Astrocyte of the cerebellum (primary cell): ENCODE data around the gene LIPH.

Experiments
- DNase-seq: peaks from one replicate; pipeline ENCODE4 v3.0.0-alpha.2; 2011; ENCODE audit warnings: low read depth
- H3K4me3 ChIP-seq: 2 replicates; pipeline ENCODE4 v1.5.1; 2011; ENCODE audit warnings: mild to moderate bottlenecking, low read depth, low read length, moderate library complexity
- in situ Hi-C: cut with HindIII; loops from 2 replicates; pipeline ENCODE4 v1.10.0; 2017; ENCODE audit warnings: low sequenced_read_pairs
- TF ChIP-seq, protein P1 (sequence below): IDR thresholded peaks from 2 replicates; pipeline ENCODE4 v1.5.1; 2012; ENCODE audit warnings: low read length, low read depth, moderate library complexity, mild to moderate bottlenecking; ENCODE audit errors: missing control alignments

LIPH gene

DNA sequence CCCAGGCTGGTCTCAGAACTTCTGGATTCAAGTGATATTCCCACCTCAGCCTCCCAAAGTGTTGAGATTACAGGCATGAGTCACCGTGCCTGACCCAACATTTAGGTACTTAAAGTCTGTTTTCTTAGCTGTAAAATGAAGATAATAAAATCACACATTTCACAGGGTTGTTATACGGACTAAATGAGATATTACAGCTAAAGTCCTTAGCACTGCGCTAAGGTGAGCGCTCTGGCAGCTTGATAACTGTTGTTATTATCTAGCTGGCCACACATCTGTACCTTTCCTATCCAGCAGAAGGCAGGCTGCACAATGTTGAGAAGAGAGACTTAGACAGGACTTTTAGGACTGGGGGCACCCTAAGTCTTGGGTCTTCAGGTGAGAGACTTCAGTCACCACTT is 2.7 kb upstream of the LIPH start:
- in situ Hi-C loops, result no loop called here
- H3K4me3 ChIP-seq, result no peak overlapping the region
- DNase-seq, result no peak
- TF ChIP-seq, protein P1, sequence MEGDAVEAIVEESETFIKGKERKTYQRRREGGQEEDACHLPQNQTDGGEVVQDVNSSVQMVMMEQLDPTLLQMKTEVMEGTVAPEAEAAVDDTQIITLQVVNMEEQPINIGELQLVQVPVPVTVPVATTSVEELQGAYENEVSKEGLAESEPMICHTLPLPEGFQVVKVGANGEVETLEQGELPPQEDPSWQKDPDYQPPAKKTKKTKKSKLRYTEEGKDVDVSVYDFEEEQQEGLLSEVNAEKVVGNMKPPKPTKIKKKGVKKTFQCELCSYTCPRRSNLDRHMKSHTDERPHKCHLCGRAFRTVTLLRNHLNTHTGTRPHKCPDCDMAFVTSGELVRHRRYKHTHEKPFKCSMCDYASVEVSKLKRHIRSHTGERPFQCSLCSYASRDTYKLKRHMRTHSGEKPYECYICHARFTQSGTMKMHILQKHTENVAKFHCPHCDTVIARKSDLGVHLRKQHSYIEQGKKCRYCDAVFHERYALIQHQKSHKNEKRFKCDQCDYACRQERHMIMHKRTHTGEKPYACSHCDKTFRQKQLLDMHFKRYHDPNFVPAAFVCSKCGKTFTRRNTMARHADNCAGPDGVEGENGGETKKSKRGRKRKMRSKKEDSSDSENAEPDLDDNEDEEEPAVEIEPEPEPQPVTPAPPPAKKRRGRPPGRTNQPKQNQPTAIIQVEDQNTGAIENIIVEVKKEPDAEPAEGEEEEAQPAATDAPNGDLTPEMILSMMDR, result no peak

DNA sequence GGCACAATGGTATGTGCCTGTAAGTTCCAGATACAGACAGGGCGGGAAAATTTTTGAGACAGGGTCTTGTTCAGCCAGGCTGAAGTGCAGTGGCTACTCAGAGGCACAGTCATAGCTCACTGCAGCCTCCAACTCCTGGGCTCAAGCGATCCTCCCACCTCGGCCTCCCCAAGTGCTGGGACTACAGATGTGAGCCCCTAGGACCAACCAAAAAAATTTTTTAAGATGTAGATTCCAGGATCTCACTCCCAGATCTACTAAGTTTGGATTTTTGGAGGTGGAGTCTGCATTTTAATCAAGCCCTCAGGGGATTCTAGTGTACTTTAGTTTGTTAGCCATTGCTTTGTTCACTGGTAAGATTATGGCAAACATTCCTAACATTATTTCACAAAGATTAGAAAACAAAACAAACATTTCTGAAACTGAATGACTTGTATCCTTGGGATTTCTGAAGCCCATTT is 2.7 kb downstream of the LIPH start:
- TF ChIP-seq, protein P1, result no peak
- in situ Hi-C loops, result no loop called here
- no peak overlapping the region for H3K4me3 ChIP-seq
- DNase-seq, result no peak

DNA sequence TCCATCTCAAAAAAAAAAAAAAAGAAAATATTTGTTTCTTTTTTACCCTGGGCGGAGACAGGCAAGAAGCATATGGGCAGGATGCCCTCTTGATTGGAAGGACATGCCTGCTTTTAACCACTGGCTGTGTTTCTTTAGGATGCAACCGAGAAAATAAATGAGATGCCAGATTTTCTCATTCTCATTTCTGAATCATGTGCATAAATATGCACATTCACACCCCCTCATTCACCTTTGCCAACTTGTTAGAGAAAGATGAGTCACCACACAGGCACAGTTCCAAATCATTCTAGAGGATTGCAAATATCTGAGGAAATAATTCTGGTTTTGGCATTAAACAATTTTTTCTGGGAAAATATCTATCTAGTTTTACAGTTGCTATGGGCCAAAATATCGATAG is 3.3 kb downstream of the LIPH start:
- no peak overlapping the region for H3K4me3 ChIP-seq
- TF ChIP-seq, protein P1, result no peak
- in situ Hi-C loops, result no loop called here
- peak; percentile 99 for DNase-seq

DNA sequence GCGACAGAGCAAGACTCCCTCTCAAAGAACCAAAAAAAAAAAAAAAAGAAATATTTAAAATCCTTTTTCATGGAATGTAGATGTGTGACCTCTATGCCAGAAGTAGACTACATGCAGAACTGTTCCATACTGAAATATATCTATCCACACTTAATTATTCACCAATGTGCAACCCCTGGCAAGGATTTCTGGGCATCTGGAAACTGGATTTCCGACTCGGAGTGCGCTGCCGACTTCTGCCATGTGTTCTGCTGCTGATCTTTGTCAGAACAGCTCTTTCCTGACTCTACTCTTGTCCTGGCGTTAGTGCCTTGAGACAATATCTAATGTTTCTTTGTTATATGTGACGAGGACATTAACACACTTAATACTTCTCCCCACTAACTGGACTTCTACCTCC is 11.7 kb downstream of the LIPH start:
- in situ Hi-C loops, result no loop called here
- TF ChIP-seq, protein P1, result no peak
- no peak overlapping the region for H3K4me3 ChIP-seq
- DNase-seq, result no peak

DNA sequence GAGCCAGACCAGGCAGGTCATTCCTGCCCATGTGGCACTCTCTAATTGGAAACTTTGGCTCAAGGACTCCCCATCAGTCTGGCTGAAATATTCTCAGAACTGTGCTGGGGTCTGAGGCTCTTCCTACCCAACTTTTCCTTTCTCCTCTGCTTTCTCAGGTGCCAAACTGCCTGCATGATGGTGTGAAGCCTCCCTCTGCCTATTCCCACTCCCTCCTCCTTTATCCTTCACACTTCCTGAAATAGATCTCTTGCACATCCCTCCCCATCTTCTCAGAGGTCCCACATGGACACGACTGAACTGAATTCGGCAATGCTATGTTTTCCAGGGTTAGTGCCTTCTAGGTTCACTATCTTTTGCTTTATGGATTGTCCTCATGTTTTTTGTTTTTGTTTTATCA is 12.5 kb downstream of the LIPH start:
- no peak overlapping the region for H3K4me3 ChIP-seq
- DNase-seq, result no peak
- in situ Hi-C loops, result no loop called here
- TF ChIP-seq, protein P1, result no peak

DNA sequence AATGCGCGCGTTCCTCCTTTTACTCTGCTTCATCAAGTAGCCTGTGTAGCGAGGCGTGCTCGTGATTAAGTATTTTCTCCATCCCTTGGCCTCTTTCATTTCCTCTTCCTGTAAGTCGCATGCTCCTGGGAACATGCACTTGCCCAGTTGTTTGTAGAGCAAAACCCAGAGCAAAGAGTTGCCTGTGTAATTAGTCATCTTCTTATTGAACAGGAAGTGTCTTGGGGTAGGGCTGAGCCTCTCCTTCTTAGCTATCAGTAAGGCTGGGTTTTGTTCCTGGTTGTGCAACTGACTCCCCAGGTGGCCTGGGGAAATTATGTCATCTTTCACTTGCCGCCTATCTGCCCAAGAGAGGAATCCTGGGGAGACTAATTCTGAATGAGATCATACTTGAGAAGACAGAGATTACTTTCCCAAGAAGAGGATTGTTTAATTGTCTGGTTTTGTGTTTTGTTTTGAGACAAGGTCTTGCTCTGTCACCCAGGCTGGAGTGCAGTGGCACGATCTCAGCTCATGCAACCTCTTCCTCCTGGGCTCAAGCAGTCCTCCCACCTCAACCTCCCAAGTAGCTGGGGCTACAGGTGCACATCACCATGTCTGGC is 14.9 kb downstream of the LIPH start:
- in situ Hi-C loops, result no loop called here
- DNase-seq, result peak; percentile 37
- TF ChIP-seq, protein P1, result no peak
- H3K4me3 ChIP-seq, result no peak overlapping the region
